ENCODE results near the gene MOSPD3. TPM values are rescaled to one million over a fixed set of nuclear protein-coding genes. Genes with fewer than 3 reads are reported as not detected.

MOSPD3 gene
- total RNA-seq, 1 experiment from 2014 or later: 34.9 TPM

DNA sequence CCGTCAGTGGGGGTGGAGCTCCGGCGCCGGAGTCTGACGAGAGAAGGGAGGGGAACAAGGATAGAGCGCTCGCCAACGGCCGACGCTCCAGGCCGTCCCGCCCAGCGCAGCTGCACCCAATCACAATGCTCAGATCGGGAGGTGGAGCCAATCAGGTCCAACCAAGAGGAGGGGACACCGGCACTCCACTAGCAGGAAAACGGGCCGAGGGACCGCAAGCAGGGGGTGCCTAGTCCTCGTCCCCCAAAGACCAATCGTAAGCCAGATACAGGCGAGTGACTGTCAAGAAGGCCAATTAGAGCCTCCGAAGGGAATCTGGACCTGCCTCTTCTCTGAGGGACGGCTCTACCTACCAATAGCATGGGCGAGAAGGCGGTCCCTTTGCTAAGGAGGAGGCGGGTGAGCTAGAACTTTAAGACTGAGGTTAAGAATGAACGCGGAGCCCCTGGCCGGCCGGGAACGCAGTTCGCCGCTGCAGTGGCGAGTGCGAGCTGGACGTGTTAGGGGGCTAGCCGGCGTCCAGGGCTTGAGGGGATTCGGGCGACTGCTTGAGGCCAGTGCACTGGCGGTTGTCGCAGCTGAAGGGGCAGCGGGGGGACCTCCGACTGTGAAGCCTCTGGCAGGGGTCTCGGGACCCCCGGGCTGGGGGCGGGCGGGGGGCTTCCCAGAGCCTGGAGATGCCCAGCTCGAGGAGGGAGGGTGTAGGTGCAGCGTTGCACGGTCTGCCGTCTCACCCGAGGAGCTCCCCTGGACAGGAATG is 25.9 kb upstream of the MOSPD3 start, which contains the start of gene FBXO24:
Gene FBXO24 (plus strand): TSS at position 63 of the 760 bp plus-strand sequence. CDS start 298 bp downstream, at position 361.
- in situ Hi-C loops (cut with HindIII; ENCODE audit: low pct_unique_long_range_greater_than_20kb, low sequenced_read_pairs): no loop called here
- peak; percentile 100 for DNase-seq (ENCODE audit: low read depth)

GRCh38 chr7:100588438-100588837 is 23.9 kb upstream of the MOSPD3 start:
- no peak for DNase-seq (ENCODE audit: low read depth)
- in situ Hi-C loops (cut with HindIII; ENCODE audit: low pct_unique_long_range_greater_than_20kb, low sequenced_read_pairs): no loop called here

DNA sequence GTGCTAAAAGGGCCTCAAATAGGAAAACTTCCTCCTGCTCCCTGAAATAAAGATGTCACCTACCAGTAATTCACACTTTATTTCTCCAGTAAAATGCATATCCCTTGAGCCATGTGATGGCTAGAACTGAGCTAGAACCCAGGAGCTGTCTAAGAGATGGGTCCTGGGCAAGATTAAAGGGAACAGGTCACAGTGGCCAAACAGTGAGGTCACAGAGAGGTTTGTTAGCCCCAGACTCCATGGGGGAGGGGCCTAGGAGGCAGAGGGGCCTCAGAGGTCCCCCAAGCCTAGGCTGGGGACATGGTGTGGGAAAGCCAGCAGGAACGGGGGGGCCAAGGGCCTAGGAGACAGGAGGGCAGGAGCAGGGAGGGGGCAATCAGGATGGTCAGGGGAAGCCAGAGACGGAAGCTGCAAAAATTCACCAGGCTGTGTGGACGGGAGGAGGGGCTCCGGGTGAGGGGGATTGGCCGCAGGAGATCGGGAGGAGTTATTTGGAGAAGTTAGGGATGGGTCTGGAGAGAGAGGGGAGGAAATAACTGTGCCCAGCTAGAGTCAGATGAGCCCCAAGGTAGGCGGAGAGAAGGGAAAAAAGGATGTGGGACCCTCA is 22.9 kb upstream of the MOSPD3 start:
- in situ Hi-C loops (cut with HindIII; ENCODE audit: low pct_unique_long_range_greater_than_20kb, low sequenced_read_pairs): no loop called here
- no peak for DNase-seq (ENCODE audit: low read depth)

- in situ Hi-C loops (cut with HindIII; ENCODE audit: low pct_unique_long_range_greater_than_20kb, low sequenced_read_pairs): no loop called here
Observed at GRCh38 chr7:100590077-100590737, 22.1 kb upstream of the MOSPD3 start.

GRCh38 chr7:100591596-100591995 is 20.7 kb upstream of the MOSPD3 start:
- DNase-seq (ENCODE audit: low read depth): no peak
- in situ Hi-C loops (cut with HindIII; ENCODE audit: low pct_unique_long_range_greater_than_20kb, low sequenced_read_pairs): no loop called here

More at GRCh38 chr7:100590077-100590737, 22.1 kb upstream of the MOSPD3 start:
- no peak for DNase-seq (ENCODE audit: low read depth)

- in situ Hi-C loops (cut with HindIII; ENCODE audit: low pct_unique_long_range_greater_than_20kb, low sequenced_read_pairs): no loop called here
Observed at GRCh38 chr7:100595188-100595587, 17.2 kb upstream of the MOSPD3 start.

DNA sequence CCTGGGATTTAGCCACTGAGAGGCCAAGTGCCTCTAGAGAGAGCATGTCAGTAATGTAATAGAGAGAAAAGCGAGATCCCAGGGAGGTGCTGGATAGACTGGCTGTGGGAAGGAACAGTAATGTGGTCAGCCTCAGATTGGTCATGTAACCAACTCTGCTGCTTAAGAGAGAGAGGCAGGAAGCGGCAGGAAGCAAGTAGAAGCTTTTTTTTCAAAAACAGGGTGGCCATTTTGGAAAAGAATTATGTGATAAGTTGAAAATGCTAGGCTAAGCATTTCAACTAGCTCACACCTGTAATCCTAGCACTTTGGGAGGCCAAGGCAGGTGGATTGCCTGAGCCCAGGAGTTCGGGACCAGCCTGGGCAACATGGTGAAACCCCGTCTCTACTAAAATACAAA is 13.9 kb upstream of the MOSPD3 start:
- DNase-seq (ENCODE audit: low read depth): no peak
- in situ Hi-C loops (cut with HindIII; ENCODE audit: low pct_unique_long_range_greater_than_20kb, low sequenced_read_pairs): no loop called here

More at GRCh38 chr7:100595188-100595587, 17.2 kb upstream of the MOSPD3 start:
- no peak for DNase-seq (ENCODE audit: low read depth)

DNA sequence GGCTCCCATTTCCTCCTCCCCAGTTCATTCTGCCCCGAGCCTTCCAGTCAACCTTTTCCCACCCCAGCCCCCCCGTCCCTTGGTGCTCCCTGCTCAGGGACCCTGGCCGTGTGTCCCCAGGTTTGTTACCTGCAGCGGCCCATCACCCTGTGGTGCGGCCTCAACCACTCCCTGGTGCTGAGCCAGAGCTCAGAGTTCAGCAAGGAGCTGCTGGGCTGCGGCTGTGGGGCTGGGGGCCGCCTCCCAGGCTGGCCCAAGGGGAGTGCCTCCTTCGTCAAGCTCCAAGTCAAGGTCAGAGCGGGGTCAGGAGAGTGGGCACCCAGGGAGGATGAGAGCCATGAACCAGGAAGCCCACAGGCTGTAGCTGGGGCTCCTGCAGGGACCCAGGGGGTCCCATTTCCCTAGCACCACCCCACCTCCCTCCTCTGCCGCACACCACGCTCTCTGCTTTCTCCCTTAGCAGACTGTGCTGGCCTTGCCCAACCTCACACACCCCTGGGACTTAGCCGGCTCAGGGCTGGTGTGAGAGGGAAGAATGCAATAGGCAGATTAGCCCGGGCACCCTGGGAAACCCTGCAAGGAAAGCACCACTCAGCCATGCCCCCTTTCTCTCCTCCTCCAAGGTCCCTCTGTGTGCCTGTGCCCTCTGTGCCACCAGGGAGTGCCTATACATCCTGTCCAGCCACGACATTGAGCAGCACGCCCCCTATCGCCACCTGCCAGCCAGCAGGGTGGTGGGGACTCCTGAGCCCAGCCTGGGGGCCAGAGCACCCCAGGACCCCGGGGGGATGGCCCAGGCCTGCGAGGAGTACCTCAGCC is 12.2 kb upstream of the MOSPD3 start:
- no peak for DNase-seq (ENCODE audit: low read depth)
- in situ Hi-C loops (cut with HindIII; ENCODE audit: low pct_unique_long_range_greater_than_20kb, low sequenced_read_pairs): no loop called here

DNA sequence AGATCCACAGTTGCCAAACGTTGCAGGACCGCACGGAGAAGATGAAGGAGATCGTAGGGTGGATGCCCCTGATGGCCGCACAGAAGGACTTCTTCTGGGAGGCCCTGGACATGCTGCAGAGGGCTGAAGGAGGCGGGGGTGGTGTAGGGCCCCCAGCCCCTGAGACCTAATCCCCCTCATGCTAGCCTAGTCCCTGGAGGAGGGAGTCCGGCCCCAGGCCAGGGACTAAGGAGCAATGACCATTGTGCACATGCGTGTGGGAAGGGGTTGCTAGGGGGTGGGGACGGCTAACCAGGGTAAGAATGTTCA is 11.7 kb upstream of the MOSPD3 start:
- in situ Hi-C loops (cut with HindIII; ENCODE audit: low pct_unique_long_range_greater_than_20kb, low sequenced_read_pairs): no loop called here
- DNase-seq (ENCODE audit: low read depth): no peak

GRCh38 chr7:100602889-100603725 is 9.2 kb upstream of the MOSPD3 start:
- in situ Hi-C loops (cut with HindIII; ENCODE audit: low pct_unique_long_range_greater_than_20kb, low sequenced_read_pairs): no loop called here
- no peak for DNase-seq (ENCODE audit: low read depth)

GRCh38 chr7:100603726-100604027 is 8.7 kb upstream of the MOSPD3 start:
- in situ Hi-C loops (cut with HindIII; ENCODE audit: low pct_unique_long_range_greater_than_20kb, low sequenced_read_pairs): no loop called here
- DNase-seq (ENCODE audit: low read depth): no peak

- peak; percentile 67 for DNase-seq (ENCODE audit: low read depth)
- in situ Hi-C loops (cut with HindIII; ENCODE audit: low pct_unique_long_range_greater_than_20kb, low sequenced_read_pairs): no loop called here
Observed at GRCh38 chr7:100604028-100604975, 8.0 kb upstream of the MOSPD3 start.

- in situ Hi-C loops (cut with HindIII; ENCODE audit: low pct_unique_long_range_greater_than_20kb, low sequenced_read_pairs): no loop called here
Observed at GRCh38 chr7:100604976-100605911, 7.1 kb upstream of the MOSPD3 start.

DNA sequence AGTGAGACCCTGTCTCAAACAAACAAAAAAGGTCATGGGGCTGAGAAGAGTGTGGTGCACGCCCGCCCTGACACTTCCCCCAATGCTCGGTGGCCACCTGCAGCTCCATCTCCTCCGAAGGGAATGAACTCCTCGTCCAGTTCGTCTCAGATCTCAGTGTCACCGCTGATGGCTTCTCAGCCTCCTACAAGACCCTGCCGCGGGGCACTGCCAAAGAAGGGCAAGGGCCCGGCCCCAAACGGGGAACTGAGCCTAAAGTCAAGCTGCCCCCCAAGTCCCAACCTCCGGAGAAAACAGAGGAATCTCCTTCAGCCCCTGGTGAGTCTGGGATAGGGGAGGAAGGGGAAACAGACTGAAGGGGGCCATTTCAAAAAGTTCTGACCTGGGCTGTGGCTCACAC is 6.0 kb upstream of the MOSPD3 start:
- no peak for DNase-seq (ENCODE audit: low read depth)
- in situ Hi-C loops (cut with HindIII; ENCODE audit: low pct_unique_long_range_greater_than_20kb, low sequenced_read_pairs): no loop called here

More at GRCh38 chr7:100604976-100605911, 7.1 kb upstream of the MOSPD3 start:
- DNase-seq (ENCODE audit: low read depth): no peak

DNA sequence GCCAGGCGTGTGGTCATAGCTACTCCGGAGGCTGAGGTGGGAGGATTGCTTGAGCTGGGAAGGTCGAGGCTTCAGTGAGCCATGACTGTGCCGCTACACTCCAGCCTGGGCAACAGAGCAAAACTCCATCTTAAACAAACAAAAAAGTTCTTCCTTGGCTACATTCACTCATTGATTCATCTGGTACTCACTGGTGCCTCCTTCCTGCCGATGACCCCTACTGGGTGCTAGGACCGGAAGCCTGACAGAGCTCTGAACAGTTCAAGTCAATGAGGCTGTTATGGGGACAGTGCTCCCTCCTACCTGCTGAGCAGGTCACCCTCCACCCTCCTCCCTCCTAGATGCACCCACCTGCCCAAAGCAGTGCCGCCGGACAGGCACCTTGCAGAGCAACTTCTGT is 5.2 kb upstream of the MOSPD3 start:
- in situ Hi-C loops (cut with HindIII; ENCODE audit: low pct_unique_long_range_greater_than_20kb, low sequenced_read_pairs): no loop called here
- peak; percentile 46 for DNase-seq (ENCODE audit: low read depth)

DNA sequence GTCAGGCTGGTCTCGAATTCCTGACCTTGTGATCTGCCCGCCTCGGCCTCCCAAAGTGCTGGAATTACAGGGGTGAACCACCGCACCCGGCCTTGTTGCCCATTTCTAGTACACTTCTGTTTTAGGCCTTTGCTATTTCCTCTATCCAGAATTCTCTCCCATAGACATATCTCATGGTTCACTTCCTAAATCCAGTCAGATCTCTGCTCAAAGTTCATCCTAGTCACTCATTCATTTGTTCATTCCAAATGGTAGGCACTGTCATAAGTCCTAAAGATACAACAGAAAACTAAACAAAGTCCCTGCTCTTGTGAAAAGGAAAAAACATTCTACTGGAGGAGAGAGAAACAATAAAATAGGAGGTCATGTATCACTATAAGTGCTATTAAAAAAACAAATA is 2.4 kb upstream of the MOSPD3 start:
- no peak for DNase-seq (ENCODE audit: low read depth)
- in situ Hi-C loops (cut with HindIII; ENCODE audit: low pct_unique_long_range_greater_than_20kb, low sequenced_read_pairs): no loop called here
